ENCODE data around the gene CREB1. TPM values are rescaled to one million over a fixed set of nuclear protein-coding genes. Genes with fewer than 3 reads are reported as not detected.
A peak's percentile ranks its signal among the peaks of the same experiment; 100 is the strongest.

Gene CREB1
- polyA plus RNA-seq, 6 donors from 2014 or later = 66.6 to 123 (median 97.2) TPM

DNA sequence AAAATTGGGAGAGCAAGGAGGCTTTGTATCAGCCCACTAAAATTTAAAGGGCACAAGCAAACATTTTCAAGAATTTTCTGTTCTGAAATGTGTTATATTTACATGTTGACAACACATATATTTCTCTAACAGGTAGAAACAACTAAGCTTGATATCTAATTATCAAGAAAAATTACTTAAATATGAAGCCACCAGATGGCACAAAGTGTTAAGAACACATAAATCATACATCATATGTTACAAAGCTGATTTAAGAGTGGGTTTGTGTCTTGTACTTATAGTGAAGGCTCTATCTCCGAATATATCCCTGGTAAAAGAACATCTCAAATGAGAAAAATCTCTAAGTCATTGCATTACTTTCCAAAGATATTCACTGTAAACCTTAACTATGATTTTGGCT, 19.6 kb upstream of the CREB1 start:
- Mint-ChIP-seq H3K36me3 (peaks cover 9 to 20% of the 10 kb centered on the region in 2 donors), H3K4me1 (peaks cover 14 to 19% (median 19%) of the 10 kb centered on the region in 3 donors), H3K9me3 (no peaks in the 10 kb centered on the region), H3K27me3 (no peaks in the 10 kb centered on the region), H3K27ac (no peak overlapping the region), H3K4me3 (no peak overlapping the region)
- ATAC-seq (ENCODE audit: low read depth in 2 of 2) = no peak
- no peak for DNase-seq

DNA sequence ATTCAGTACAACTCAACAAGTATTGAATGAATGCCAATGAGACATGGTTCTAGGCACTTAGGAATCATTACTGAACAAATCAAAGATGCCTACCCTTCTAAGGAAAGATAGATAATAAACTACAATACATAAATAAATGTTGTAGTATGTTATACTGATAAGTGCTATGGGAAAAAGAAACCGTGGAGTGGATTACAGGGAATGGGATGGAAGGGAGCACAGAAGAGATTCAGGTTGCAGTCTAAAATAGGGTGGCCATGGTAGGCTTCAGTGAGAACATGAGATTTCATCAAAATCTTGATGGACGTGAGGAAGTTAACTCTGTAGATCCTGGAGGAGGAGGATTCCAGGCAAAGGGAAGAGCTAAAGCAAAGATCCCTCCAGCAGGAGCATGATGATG, 17.9 kb upstream of the CREB1 start:
- Mint-ChIP-seq H3K4me3 (no peak overlapping the region), H3K27me3 (no peaks in the 10 kb centered on the region), H3K9me3 (no peaks in the 10 kb centered on the region), H3K36me3 (peaks cover 14 to 21% of the 10 kb centered on the region in 2 donors), H3K27ac (peak overlapping the region in 1 of 6 donors; percentile 3), H3K4me1 (peaks cover under 1 to 6% (median 2%) of the 10 kb centered on the region in 3 donors)
- ATAC-seq (ENCODE audit: low read depth in 2 of 2) (no peak), DNase-seq (no peak)

DNA sequence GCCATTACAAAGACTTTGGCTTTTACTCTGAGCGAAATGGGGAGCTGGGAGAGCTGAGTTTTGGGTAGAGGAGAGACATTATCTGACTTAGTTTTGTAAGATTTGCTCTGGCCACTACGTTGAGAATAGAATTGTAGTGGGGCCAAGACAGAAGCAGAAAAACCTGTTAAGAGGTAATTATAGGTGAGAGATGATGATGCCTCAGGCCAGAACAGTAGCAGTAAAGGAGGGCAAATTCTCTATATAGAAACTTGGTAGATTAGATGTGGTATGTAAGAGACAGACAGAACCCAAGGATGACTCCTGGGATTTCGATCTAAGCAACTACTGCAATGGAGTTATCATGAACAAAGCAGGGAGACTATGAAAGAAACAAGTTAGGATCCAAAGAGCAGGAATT, 17.4 kb upstream of the CREB1 start:
- no peak for DNase-seq
- H3K36me3 Mint-ChIP-seq = peaks cover 18 to 26% of the 10 kb centered on the region in 2 donors
- peaks cover 0 to 4% (median 4%) of the 10 kb centered on the region in 3 donors for H3K4me1 Mint-ChIP-seq
- H3K4me3 Mint-ChIP-seq = no peak overlapping the region
- no peaks in the 10 kb centered on the region for H3K9me3 Mint-ChIP-seq
- H3K27ac Mint-ChIP-seq = peak overlapping the region in 1 of 6 donors; percentile 20
- H3K27me3 Mint-ChIP-seq = no peaks in the 10 kb centered on the region
- ATAC-seq (ENCODE audit: low read depth in 2 of 2) = no peak

DNA sequence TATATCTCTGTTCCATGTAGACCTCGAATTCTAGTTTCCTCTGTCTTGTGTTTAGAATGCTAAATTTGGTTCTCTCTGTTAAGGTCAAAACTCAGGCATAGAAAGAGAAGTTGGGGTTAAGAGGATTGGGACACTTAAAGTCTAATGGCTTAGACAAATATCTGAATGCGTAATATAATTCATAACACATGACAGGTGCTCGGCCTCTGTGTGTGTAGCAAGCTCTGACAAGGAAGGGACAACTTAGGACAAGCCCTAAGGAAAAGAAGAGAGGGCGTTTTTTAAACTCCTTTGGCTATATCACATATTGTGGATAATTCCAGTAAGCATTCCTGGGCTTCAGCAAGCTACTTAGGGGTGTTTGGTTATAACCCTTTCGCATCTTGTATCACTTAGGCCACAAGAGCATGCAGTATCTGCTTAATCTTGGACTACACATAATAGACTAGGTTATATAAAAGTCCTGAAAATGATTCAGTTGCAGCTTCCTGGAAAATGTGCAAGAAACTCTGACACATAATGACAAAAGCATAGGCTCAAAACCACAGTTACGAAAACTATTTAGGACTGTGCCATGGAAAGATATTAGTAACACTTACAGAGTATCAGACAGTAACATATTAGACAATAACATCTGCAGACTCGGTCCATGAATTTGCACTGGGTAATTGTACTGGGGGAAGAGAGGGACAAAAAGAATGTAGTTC, 16.1 kb upstream of the CREB1 start:
- Mint-ChIP-seq H3K9me3 (no peaks in the 10 kb centered on the region), H3K27ac (peak overlapping the region in 1 of 6 donors; percentile 36), H3K4me1 (peaks cover 0 to 4% (median 4%) of the 10 kb centered on the region in 3 donors), H3K27me3 (no peaks in the 10 kb centered on the region), H3K4me3 (no peak overlapping the region), H3K36me3 (peaks cover 20 to 25% of the 10 kb centered on the region in 2 donors)
- no peak for ATAC-seq (ENCODE audit: low read depth in 2 of 2)
- DNase-seq = no peak

DNA sequence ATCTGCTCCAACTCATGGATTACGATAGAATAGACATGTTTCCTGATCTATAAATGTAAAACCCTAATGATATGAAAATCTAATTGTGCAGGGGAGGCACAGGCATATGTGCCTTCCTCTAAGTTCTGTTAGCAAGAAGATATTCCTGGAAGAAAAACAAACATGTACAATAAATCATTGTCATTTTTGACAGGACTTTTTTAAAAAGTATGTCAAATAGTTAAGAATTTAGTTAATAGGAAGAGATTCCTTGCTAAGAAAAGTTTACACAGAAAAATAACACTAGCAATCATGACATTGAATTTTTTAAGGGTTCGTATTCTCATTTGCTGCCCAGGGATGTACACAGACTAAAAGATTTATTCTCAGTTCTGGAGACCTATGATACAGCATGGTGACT, 15.3 kb upstream of the CREB1 start:
- no peak for ATAC-seq (ENCODE audit: low read depth in 2 of 2)
- peaks cover 0 to 4% (median 4%) of the 10 kb centered on the region in 3 donors for H3K4me1 Mint-ChIP-seq
- H3K9me3 Mint-ChIP-seq = no peaks in the 10 kb centered on the region
- DNase-seq = no peak
- H3K27me3 Mint-ChIP-seq = no peaks in the 10 kb centered on the region
- no peak overlapping the region for H3K4me3 Mint-ChIP-seq
- no peak overlapping the region for H3K27ac Mint-ChIP-seq
- peaks cover 26 to 28% of the 10 kb centered on the region in 2 donors for H3K36me3 Mint-ChIP-seq

DNA sequence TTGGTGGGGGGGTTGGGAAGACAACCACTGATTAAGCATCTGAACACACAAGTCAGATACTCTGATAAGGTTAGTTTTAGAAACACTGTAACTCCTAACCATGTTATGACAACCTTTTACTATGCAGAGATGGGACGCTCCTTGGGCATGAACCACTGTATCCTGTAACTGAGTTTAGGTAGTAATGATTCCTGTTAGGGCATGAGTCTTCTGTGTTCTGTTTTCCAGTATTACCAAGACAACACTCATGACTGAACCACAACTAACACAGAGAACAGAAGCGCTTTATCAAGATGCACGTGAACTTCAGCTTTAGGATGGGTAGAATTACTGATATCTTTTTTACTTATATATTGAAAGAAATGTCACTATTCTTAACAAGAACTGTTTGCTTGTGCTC, 14.1 kb upstream of the CREB1 start:
- no peak for DNase-seq
- H3K9me3 Mint-ChIP-seq = no peaks in the 10 kb centered on the region
- no peak for ATAC-seq (ENCODE audit: low read depth in 2 of 2)
- H3K27ac Mint-ChIP-seq = no peak overlapping the region
- no peak overlapping the region for H3K4me3 Mint-ChIP-seq
- H3K27me3 Mint-ChIP-seq = no peaks in the 10 kb centered on the region
- H3K4me1 Mint-ChIP-seq = peaks cover 0 to 4% (median 4%) of the 10 kb centered on the region in 3 donors
- H3K36me3 Mint-ChIP-seq = peaks cover 26 to 30% of the 10 kb centered on the region in 2 donors

DNA sequence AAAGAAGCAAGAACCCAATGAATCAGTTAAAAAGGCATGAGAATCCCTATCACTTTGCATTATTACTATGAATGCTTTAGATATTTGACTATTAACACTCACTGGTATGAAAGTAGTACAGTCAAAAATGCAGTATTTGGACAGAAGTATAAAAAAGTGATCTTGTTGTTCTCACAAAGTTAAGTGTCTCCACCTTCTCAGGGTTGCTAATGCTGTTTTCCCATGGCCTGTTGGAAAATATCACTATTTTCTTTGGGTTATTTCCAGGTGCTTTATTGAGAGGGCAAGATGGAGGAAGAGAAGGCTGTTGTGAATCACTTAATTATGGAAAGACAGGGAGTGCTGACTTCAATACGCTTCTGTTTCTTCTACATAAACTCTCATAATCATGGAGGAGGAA, 13.6 kb upstream of the CREB1 start:
- Mint-ChIP-seq H3K27me3 (no peaks in the 10 kb centered on the region), H3K4me3 (no peak overlapping the region), H3K36me3 (peaks cover 26 to 30% of the 10 kb centered on the region in 2 donors), H3K4me1 (peaks cover 0 to 7% (median 4%) of the 10 kb centered on the region in 3 donors), H3K9me3 (no peaks in the 10 kb centered on the region), H3K27ac (no peak overlapping the region)
- DNase-seq (no peak), ATAC-seq (ENCODE audit: low read depth in 2 of 2) (no peak)

DNA sequence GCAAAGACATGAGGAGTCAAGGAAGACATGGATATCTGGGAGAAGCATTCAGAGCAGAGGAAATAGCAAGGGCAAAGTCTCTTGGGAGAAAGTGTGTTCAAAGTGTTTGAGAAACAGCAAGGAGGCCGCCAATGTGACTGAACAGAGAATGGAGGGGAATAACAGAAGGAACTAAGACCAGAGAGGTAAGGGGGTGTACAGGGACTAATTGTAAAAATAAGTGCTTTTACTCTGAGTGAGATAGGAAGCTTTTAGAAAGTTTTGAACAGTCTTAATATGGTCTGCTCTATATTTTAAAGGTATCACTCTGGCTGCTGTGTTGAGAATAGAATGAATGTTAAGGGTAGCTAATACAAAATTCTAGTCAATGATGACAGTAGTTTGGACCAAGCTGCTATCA, 6.8 kb upstream of the CREB1 start:
- Mint-ChIP-seq H3K27ac (no peak overlapping the region), H3K9me3 (peaks cover 0 to 6% (median 0%) of the 10 kb centered on the region in 7 donors), H3K36me3 (peaks cover 11 to 25% of the 10 kb centered on the region in 2 donors), H3K4me1 (peaks cover 24 to 29% (median 27%) of the 10 kb centered on the region in 3 donors), H3K4me3 (no peak overlapping the region), H3K27me3 (no peaks in the 10 kb centered on the region)
- DNase-seq (no peak), ATAC-seq (ENCODE audit: low read depth in 2 of 2) (no peak)

DNA sequence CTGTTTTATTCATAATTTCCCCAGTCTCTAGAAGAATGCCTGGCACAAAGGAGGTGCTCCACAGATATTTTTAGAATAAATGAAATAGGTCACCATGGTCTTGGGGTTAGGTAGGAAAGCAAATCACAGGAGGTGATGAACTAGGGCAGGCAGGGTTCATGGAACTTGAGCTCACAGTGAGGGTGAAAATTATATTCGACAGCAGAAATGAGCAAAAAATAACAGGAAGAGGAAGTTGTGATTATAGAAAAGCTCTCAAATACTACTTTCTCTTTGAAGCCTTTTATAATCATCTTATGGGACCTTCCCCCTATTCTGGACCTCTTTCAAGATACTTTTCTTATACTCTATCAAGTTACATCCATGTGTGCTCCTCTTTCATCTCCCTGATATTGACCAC, 4.5 kb upstream of the CREB1 start:
- Mint-ChIP-seq H3K27ac (peak overlapping the region in 5 of 6 donors; percentile 94 to 97 (median 97)), H3K36me3 (peaks cover 5 to 25% of the 10 kb centered on the region in 2 donors), H3K4me1 (peaks cover 34 to 42% (median 37%) of the 10 kb centered on the region in 3 donors), H3K4me3 (peak overlapping the region; percentile 3 to 86 (median 76)), H3K9me3 (peaks cover 0 to 10% (median 0%) of the 10 kb centered on the region in 7 donors), H3K27me3 (no peaks in the 10 kb centered on the region)
- no peak for ATAC-seq (ENCODE audit: low read depth in 2 of 2)
- DNase-seq = no peak

DNA sequence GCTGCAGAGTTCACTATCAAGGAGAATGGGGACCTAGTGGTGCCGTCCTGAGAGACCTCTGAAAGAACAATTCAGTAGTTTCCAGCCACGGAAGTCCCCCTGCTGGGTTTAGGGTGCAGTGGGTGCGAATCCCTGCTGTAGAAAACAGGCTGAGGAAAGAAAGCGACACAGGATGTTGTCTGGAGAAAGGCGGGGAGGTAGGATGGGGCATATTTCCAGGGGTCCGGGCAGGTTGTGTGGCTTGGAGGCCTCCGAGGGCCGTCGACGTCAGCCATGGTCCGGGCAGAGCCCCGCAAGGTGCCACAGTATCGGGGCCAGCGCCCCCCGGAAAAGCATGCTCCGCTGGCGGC, 807 bp upstream of the CREB1 start:
- Mint-ChIP-seq H3K4me3 (peak overlapping the region; percentile 89 to 100 (median 98)), H3K9me3 (peaks cover 0 to 10% (median 0%) of the 10 kb centered on the region in 7 donors), H3K4me1 (peaks cover 38 to 66% (median 52%) of the 10 kb centered on the region in 3 donors), H3K27ac (peak overlapping the region; percentile 99 to 100 (median 100)), H3K27me3 (no peaks in the 10 kb centered on the region), H3K36me3 (peaks cover 0 to 25% of the 10 kb centered on the region in 2 donors)
- DNase-seq (no peak), ATAC-seq (ENCODE audit: low read depth in 2 of 2) (peak; percentile 24)

DNA sequence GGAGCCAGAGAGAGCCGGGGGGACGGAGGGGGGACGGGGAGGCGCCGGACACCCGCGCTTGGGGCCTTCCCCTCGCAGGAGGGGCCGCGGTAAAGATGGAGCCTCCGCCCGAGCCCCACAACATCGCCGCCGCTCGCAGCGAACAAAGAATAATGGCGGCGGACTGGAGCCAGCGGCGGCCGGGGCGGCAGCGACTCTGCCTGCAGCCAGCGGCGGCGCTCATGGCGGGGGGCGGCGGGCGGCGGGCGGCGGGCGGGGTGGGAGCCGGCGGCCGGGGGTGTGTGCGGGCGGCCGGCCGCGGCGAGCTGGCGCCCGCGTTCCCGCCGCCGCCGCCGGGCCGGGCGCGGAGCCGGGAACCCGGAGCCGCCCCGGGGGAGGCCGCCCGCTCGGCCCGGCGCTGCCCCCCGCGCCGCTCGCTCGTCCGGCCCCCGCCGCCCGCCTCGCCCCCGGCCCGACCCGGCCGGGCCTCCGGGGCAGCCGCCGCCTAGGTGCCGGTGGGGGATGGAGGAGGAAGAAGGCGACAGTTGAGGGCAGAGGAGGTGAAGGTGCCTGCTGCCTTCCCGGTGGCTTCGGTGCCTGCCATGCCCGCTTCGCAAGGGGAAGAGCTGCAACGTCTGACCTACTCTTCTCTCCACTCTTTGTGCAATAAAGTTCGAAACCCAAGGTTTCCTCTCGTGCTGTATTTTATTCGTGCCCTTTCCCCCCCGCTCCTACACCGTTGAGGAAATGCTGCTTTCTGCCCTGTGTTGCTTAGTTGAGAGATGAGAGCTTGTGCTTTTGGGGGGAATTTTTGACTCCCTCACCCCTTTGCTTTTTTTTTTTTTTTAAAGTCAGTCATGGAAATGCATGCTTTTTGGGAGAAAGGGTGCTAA, 634 bp downstream of the CREB1 start:
- H3K4me3 Mint-ChIP-seq = peak overlapping the region; percentile 92 to 100 (median 98)
- no peaks in the 10 kb centered on the region for H3K27me3 Mint-ChIP-seq
- peaks cover 43 to 74% (median 54%) of the 10 kb centered on the region in 3 donors for H3K4me1 Mint-ChIP-seq
- peaks cover 0 to 10% (median 0%) of the 10 kb centered on the region in 7 donors for H3K9me3 Mint-ChIP-seq
- H3K36me3 Mint-ChIP-seq = peaks cover 4 to 25% of the 10 kb centered on the region in 2 donors
- peak overlapping the region; percentile 99 to 100 (median 100) for H3K27ac Mint-ChIP-seq
- DNase-seq (peak; percentile 61), ATAC-seq (ENCODE audit: low read depth in 2 of 2) (peak; percentile 2 to 3)

DNA sequence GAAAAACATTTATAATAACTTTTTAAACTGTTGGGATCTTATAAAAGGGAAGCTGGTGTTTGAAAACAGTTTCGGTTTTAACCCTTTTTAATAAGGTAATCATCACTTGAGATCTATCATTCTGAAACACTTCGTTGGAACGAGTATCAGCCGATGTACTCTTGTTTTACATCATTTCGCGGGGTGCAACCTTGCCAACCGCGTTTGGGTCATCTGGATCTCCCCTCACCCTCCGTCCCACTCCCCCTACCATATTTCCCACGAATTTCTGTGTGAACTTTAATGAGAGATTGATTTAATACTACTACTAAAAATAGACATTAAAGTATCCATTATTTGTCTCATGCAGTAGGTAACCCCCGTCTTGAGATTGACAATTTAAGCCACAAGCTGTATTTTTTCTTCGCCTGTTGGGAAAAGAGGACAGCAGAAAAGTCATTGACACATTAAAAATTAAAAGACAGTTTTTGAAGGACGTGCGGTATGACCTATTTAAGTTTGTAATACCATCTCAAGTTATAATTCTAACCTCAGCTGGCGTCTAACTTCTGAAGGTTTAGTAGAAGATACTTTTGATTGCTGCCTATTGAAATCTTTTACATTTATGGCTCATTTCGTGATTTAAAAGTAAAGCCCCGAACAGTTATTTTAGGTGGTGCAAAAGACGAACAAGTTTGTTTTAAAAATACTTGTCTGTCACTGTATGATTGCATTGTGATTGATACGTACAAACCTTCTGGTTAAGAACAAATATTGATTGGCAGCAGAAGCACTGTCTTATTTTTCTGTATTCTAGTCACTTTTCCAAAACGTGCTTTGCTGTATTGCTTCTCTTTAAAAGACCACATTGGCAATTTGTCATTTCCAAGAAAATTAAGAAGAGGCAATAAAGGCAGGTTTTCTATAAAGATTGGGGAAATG, 1.5 kb downstream of the CREB1 start:
- DNase-seq (no peak), ATAC-seq (ENCODE audit: low read depth in 2 of 2) (no peak)
- Mint-ChIP-seq H3K4me3 (peak overlapping the region; percentile 91 to 99 (median 95)), H3K4me1 (peaks cover 35 to 72% (median 47%) of the 10 kb centered on the region in 3 donors), H3K36me3 (peaks cover 4 to 25% of the 10 kb centered on the region in 2 donors), H3K27me3 (no peaks in the 10 kb centered on the region), H3K9me3 (peaks cover 0 to 10% (median 0%) of the 10 kb centered on the region in 7 donors), H3K27ac (peak overlapping the region; percentile 97 to 100 (median 98))

DNA sequence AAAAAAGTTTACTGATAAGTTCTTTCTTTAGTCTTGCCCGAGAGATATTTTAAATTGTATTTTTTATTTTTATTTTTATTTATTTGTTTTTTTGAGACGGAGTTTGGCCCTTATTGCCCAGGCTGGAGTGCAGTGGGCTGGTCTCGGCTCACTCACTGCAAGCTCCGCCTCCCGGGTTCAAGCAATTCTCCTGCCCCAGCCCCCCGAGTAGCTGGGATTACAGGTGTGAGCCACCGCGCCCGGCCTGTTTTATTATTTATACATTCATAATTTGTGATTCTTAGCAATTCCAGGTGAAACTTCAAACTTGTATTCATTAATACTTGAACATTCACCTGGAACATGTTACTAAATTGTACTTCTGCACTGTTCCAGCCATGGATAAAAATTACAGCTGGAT, 2.9 kb downstream of the CREB1 start:
- Mint-ChIP-seq H3K4me3 (peak overlapping the region; percentile 22 to 99 (median 84)), H3K4me1 (peaks cover 33 to 69% (median 44%) of the 10 kb centered on the region in 3 donors), H3K27me3 (no peaks in the 10 kb centered on the region), H3K27ac (peak overlapping the region in 5 of 6 donors; percentile 72 to 100 (median 98)), H3K36me3 (peaks cover 4 to 15% of the 10 kb centered on the region in 2 donors), H3K9me3 (peaks cover 0 to 7% (median 0%) of the 10 kb centered on the region in 7 donors)
- no peak for ATAC-seq (ENCODE audit: low read depth in 2 of 2)
- DNase-seq = no peak
